Activated CD4-positive, alpha-beta T cell treated with anti-CD3 and anti-CD28 coated beads for 1 hour (primary cell): Measurements from ENCODE around the gene PRPSAP1.
"Not testable (repeated sequence)": the region's sequence is repeated elsewhere in the genome, so short reads cannot be mapped to it uniquely, and the experiment has no call there.

ENCODE experiments used
- DNase-seq: peaks from one replicate; pipeline ENCODE4 v3.0.0-alpha.2; 2020

Gene PRPSAP1

GRCh38 chr17:76276069-76276431 lies 77.7 kb downstream of the PRPSAP1 start:
- no peak for DNase-seq

DNA sequence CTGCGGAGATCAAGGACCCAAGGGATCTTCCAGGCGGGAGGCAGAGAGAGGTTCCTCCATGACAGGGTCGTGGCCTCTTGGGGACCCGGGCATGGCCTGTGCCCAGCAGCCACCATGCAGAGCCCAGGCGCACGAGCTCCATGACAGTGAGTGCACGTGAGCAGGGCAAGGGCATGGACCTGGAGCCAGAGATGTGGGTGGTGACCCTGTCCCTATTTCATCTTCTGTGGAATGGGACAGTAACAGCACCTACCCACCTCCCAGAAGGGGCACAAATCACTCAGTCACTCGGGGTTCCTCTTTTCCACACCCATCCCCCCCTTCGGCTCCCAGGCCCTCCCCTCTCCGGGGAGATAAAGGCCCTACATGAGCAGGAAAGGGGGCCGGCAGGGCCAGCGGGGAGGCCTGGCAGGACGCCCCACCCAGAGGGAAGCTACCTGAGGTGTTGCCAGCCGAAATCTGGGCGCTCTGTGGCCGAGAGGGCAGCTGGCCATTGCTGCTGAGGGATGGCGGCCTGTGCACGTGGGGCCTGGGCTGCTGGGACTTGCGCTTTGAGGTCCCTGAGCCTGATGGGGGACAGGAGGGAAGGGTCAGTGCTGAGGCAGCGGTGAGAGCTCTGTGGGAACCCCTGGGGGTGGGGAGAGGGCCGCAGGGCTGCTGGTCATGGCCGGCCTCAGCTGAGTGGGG lies 78.2 kb downstream of the PRPSAP1 start:
- DNase-seq = no peak

GRCh38 chr17:76274112-76274956 lies 79.4 kb downstream of the PRPSAP1 start:
- DNase-seq = no peak

DNA sequence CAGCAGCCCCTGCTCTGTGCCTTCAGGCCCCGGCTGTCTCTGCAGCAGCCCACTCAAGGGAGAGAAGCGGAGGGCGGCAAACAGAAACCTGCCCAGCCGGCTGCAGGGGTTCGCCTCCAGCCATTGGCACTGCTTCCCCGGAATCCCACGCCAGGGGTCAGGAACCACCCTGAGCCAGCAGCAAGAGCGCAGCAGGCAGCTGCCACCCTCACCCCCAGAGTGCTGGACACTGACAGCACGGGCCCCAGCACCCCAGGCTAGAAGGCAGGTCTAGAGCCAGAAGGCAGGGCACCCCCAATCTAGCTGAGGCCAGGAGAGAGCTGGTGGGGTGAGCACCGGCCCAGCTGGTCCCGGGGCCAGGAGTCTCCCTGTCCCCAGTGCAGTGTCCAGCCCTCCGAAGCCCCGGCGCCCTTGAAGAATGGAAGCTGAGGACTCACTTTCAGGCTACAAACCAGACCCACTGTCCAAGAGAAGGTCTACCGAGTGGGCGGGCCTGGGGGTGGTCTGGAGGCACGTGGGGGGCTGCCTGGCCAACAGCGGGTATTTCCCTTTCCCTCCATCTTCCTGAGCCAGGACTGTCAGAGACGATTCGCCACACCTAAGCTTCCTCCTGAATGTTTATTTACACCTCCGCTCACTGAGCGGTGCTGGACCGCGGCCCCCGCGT lies 80.1 kb downstream of the PRPSAP1 start:
- DNase-seq = no peak

GRCh38 chr17:76272541-76273444 lies 80.9 kb downstream of the PRPSAP1 start:
- no peak for DNase-seq

GRCh38 chr17:76271669-76272540 lies 81.8 kb downstream of the PRPSAP1 start:
- peak; percentile 67 for DNase-seq

- no peak for DNase-seq
These were observed 82.7 kb downstream of the PRPSAP1 start for GRCh38 chr17:76270770-76271668.

DNA sequence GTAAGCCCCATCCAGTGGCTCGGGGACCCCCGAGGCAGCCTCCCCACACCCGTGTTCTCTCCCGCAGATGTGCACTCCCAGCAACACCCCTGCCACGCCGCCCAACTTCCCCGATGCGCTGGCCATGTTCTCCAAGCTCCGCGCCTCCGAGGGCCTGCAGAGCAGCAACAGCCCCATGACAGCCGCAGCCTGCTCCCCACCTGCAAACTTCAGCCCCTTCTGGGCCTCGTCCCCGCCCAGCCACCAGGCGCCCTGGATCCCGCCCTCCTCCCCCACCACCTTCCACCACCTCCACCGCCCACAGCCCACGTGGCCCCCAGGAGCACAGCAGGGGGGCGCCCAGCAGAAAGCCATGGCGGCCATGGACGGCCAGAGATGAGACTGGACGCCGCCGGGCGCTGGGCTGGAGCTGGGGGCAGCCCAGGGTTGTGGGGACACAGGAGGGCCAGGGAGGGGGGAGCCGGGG lies 83.6 kb downstream of the PRPSAP1 start:
- no peak for DNase-seq

GRCh38 chr17:76268991-76269981 lies 84.4 kb downstream of the PRPSAP1 start:
- DNase-seq = no peak

DNA sequence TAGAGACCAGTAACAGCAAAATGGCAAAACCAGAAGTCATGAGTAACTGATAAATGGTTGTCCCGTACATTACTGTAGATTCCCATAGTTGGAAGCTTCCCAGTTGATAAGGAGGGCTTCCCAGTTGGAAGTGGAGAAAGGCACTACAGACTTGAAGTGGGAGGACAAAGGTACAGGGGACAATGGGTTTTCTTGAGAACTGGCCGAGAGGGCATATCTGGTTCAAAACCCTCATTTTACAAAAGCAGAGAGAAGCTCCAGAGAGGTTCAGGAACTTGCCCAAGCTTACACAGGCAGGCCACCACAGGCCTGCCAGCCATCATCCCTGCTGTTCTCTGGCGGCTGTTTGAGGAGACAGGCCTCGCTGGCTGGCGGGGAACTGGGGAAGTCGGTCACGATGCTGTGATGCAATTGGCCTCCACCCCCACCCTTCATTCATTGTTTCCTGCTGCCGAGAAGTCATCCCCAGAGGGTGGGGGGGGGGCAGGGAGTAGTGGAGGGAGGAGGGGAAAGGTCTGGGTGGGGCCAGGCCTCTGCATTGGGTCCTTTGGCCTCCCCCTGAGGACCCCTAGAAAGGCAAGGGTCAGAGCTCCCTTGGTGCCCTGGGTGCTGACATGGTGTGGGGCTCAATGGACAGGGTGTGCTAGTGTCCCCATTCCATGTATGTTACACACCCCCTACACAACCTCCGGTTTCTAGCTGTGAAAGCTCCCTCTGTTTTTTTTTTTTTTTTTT lies 85.5 kb downstream of the PRPSAP1 start:
- peak; percentile 55 for DNase-seq

DNA sequence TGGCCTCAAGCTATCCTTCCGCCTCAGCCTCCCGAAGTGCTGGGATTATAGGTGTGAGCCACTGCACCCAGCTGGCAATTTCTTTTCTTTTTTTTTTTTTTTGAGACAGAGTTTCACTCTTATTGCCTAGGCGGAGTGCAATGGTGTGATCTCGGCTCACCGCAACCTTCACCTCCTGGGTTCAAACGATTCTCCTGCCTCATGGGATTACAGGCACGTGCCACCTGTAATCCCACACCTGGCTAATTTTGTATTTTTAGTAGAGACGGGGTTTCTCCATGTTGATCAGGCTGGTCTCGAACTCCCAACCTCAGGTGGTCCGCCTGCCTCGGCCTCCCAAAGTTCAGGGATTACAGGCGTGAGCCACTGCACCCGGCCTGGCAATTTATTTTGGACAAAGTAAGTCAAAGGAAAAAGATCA lies 86.1 kb downstream of the PRPSAP1 start:
- not testable (repeated sequence) for DNase-seq

DNA sequence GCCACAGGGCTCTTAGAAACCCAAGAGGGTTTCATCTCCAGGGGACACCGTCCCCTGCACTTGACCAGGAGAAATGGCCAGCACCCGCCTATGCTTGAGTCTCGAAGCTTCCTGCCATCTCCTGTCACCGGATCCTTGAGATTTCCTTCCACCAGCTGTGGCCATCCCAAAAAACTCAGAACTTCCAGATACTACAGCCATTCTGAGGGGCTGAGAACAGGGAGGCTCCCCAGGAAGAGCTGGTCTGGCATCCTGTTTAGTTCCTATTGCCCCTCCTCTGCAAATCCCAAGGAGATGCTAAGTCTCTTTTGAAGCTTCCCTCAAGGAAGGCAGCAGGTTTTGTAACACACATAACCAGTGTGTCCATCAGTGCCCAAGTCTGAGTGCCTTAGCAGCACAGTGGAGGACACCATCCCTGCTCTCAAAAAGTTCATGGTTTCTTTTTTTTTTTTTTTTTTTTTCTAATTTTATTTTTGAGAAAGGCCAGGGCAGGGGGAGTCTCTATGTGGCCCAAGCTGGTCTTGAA lies 86.6 kb downstream of the PRPSAP1 start:
- DNase-seq = no peak

DNA sequence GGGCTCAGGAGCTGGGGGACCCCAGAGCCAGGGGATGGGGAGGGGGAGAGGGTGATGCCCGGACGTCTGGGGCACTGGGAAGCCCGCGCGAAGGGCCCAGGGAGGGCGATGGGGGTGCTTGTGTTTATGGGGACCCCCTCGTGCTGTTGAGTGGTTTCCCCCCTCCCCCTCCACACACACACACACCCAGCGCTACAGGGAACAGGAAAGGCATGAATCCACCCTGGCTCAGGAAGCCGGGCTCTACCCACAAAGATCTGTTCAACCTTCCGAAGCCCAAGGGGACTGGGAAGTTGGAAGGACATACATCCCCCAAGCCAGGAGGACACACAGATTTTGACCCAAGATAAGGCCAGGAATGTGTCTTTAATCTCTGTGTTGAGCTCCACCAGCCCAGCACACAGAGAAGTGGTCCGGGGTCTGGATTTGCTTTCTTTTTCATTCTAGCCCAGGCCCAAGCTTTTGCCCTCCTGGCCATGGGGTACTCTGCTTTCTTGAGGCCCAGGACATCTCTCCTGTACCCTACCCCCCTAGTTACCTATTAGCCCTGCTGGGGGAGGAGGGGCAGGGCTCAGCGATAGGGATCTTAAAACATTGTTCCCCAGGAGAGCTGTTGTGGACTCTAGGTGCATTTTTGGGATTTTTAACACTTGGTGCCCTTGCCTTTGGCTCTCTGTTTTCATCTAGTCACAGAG lies 87.3 kb downstream of the PRPSAP1 start:
- DNase-seq = no peak

DNA sequence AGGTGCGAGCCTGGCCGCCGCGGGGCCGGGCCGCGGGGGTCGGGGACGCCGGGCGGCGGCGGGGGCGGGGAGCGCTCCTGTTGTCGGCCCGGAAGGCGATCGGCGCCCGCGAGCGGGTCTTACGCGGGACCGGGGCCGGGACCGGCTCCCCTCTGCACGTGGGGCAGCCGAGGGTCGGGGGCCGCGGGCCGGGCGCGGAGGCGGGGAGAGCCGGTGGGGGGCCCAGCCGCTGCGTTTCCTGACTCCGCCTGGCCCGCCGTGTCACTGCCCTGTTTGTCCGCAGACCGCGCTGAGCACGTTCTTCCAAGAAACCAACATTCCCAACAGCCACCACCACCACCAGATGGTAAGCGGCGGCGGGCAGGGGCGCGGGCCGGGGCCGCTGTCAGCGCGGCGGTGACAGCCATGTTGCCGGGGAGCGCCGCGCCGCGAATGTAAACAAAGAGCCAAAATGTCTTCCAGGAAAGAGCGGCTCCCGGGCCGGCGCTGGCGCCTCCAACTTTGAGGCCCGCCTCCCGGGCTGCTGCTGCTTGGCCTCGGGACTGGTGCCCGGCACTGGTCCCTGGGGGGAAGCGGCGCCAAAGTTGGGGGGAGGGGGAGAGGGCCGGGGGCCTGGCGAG lies 88.0 kb downstream of the PRPSAP1 start:
- no peak for DNase-seq

DNA sequence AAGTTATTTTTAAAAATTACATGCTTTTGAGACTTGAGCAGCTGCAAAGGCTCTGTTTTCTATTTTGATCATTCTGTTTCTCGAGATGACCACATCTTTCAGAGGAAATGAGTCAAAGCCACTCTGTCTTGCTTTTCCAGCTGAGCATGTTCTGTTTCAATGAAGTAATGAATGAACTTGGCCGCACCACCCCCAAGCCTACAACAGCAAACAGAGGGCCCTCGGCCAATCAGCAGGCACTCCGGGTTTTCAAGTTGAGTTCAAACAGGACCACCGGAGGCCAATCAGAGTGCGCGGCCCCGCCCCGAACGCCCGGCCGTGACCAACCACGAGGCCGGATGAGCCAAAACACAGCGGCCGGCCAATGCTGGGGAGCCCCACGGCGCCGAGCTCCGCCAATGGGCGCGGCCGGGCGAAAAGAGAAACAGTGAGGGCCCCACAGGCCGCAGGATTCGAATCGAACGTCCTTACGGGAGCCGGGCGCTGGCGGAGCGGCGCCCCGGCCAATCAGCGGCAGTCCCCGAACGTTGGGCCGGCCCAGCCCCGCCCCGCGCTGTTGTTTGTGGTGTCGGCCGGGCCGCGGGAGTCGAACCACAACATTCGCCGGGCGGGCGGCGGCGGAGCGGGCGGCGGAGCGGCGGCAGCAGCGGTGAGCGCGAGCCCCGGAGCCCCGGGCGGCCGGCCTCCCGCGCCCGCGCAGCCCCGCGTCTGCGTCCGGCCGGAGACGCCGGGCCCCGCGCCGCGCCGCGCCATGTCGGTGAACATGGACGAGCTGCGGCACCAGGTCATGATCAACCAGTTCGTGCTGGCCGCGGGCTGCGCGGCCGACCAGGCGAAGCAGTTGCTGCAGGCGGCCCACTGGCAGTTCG lies 88.7 kb downstream of the PRPSAP1 start, which contains the start of gene UBALD2:
Gene UBALD2, plus strand, starts transcription at position 594 of the 869 bp plus-strand sequence. Its CDS starts 158 bp downstream, at position 752.
- DNase-seq = peak; percentile 98

- no peak for DNase-seq
These were observed 89.3 kb downstream of the PRPSAP1 start for GRCh38 chr17:76264425-76264754.
